Mesodermal cell (in vitro differentiated cells): Measurements from ENCODE around the gene SLC9A1.

Experiments
- H3K27ac ChIP-seq: 2 replicates; pipeline ENCODE4 v1.7.0; 2013; ENCODE audit warnings: mild to moderate bottlenecking, low read depth, low read length, moderate library complexity; ENCODE audit not compliant: severe bottlenecking
- H3K36me3 ChIP-seq: 2 replicates; pipeline ENCODE4 v1.7.1; 2013; ENCODE audit warnings: mild to moderate bottlenecking, low read length, moderate library complexity; ENCODE audit not compliant: control insufficient read depth, insufficient read depth
- H3K4me1 ChIP-seq: one replicate; pipeline ENCODE4 v1.7.1; 2013; ENCODE audit warnings: mild to moderate bottlenecking, low read length; ENCODE audit not compliant: insufficient read depth, control insufficient read depth, poor library complexity, severe bottlenecking
- H3K4me3 ChIP-seq: 2 replicates; pipeline ENCODE4 v1.7.0; 2013; ENCODE audit warnings: low read length, control low read depth, mild to moderate bottlenecking; ENCODE audit not compliant: insufficient read depth, poor library complexity, severe bottlenecking; ENCODE audit errors: extremely low read depth
- H3K9me3 ChIP-seq: 2 replicates; pipeline ENCODE4 v1.7.1; 2013; ENCODE audit warnings: mild to moderate bottlenecking, low read length, moderate library complexity; ENCODE audit not compliant: control insufficient read depth
- WGBS, 2 experiments: methylation state at CpG; one replicate each; pipeline ENCODE4 v1.1.5; 2013; ENCODE audit warnings: missing lambda C conversion rate in 2 of 2; ENCODE audit not compliant: insufficient coverage in 2 of 2; 5-methylcytosine and 5-hydroxymethylcytosine counted together

SLC9A1 gene

GRCh38 chr1:27117733-27118439 lies 37.0 kb downstream of the SLC9A1 start:
- H3K27ac ChIP-seq = peak overlapping the region; percentile 41
- H3K9me3 ChIP-seq = no peaks in the 10 kb centered on the region
- H3K4me1 ChIP-seq = peaks cover 38% of the 10 kb centered on the region
- no peak overlapping the region for H3K4me3 ChIP-seq
- H3K36me3 ChIP-seq = peaks cover 12% of the 10 kb centered on the region
- 93 to 100% methylated on average over 9 to 12 of the region's 12 CpGs for WGBS, 2 experiments

GRCh38 chr1:27116697-27117096 lies 38.2 kb downstream of the SLC9A1 start:
- no peak overlapping the region for H3K4me3 ChIP-seq
- peaks cover 43% of the 10 kb centered on the region for H3K4me1 ChIP-seq
- H3K27ac ChIP-seq = no peak overlapping the region
- H3K9me3 ChIP-seq = no peaks in the 10 kb centered on the region
- peaks cover 12% of the 10 kb centered on the region for H3K36me3 ChIP-seq

- 96% methylated on average over 3 of the region's 3 CpGs for WGBS, 2 experiments
- Histone ChIP-seq H3K4me3 (no peak overlapping the region), H3K27ac (no peak overlapping the region), H3K36me3 (peaks cover 12% of the 10 kb centered on the region), H3K4me1 (peaks cover 47% of the 10 kb centered on the region), H3K9me3 (no peaks in the 10 kb centered on the region)
These were observed 38.7 kb downstream of the SLC9A1 start for GRCh38 chr1:27116232-27116631.

GRCh38 chr1:27114546-27114945 lies 40.4 kb downstream of the SLC9A1 start:
- H3K9me3 ChIP-seq = no peaks in the 10 kb centered on the region
- H3K4me1 ChIP-seq = peaks cover 44% of the 10 kb centered on the region
- H3K4me3 ChIP-seq = no peak overlapping the region
- WGBS, 2 experiments = 90 to 91% methylated on average over 5 of the region's 5 CpGs
- no peak overlapping the region for H3K27ac ChIP-seq
- H3K36me3 ChIP-seq = peaks cover 20% of the 10 kb centered on the region

- 95 to 96% methylated on average over 19 to 21 of the region's 22 CpGs for WGBS, 2 experiments
These were observed 41.1 kb downstream of the SLC9A1 start for GRCh38 chr1:27113861-27114260.

GRCh38 chr1:27111626-27112573 lies 43.0 kb downstream of the SLC9A1 start:
- peaks cover 28% of the 10 kb centered on the region for H3K36me3 ChIP-seq
- H3K4me1 ChIP-seq = peaks cover 21% of the 10 kb centered on the region
- 80 to 100% methylated on average over 1 to 2 of the region's 5 CpGs for WGBS, 2 experiments
- H3K27ac ChIP-seq = peak overlapping the region; percentile 85
- H3K4me3 ChIP-seq = no peak overlapping the region
- no peaks in the 10 kb centered on the region for H3K9me3 ChIP-seq

More at GRCh38 chr1:27113861-27114260, 41.1 kb downstream of the SLC9A1 start:
- Histone ChIP-seq H3K27ac (no peak overlapping the region), H3K9me3 (no peaks in the 10 kb centered on the region), H3K4me3 (no peak overlapping the region), H3K4me1 (peaks cover 39% of the 10 kb centered on the region), H3K36me3 (peaks cover 25% of the 10 kb centered on the region)

- Histone ChIP-seq H3K4me3 (no peak overlapping the region), H3K36me3 (peaks cover 37% of the 10 kb centered on the region), H3K9me3 (no peaks in the 10 kb centered on the region), H3K27ac (no peak overlapping the region), H3K4me1 (peaks cover 20% of the 10 kb centered on the region)
- 94 to 99% methylated on average over 23 of the region's 23 CpGs for WGBS, 2 experiments
These were observed 45.7 kb downstream of the SLC9A1 start for GRCh38 chr1:27109103-27109822.

GRCh38 chr1:27108588-27108987 lies 46.3 kb downstream of the SLC9A1 start:
- H3K9me3 ChIP-seq = no peaks in the 10 kb centered on the region
- no peak overlapping the region for H3K27ac ChIP-seq
- 96% methylated on average over 6 to 7 of the region's 7 CpGs for WGBS, 2 experiments
- no peak overlapping the region for H3K4me3 ChIP-seq
- H3K4me1 ChIP-seq = peaks cover 20% of the 10 kb centered on the region
- peaks cover 30% of the 10 kb centered on the region for H3K36me3 ChIP-seq

GRCh38 chr1:27106561-27107323 lies 48.2 kb downstream of the SLC9A1 start:
- Histone ChIP-seq H3K4me3 (no peak overlapping the region), H3K4me1 (peaks cover 7% of the 10 kb centered on the region), H3K27ac (no peak overlapping the region), H3K9me3 (no peaks in the 10 kb centered on the region), H3K36me3 (peaks cover 30% of the 10 kb centered on the region)
- WGBS, 2 experiments = 90 to 96% methylated on average over 5 to 6 of the region's 7 CpGs

GRCh38 chr1:27105018-27105417 lies 49.9 kb downstream of the SLC9A1 start:
- peaks cover 4% of the 10 kb centered on the region for H3K4me1 ChIP-seq
- WGBS, 2 experiments = 92 to 100% methylated on average over 1 to 2 of the region's 2 CpGs
- H3K36me3 ChIP-seq = peaks cover 25% of the 10 kb centered on the region
- no peak overlapping the region for H3K27ac ChIP-seq
- no peak overlapping the region for H3K4me3 ChIP-seq
- no peaks in the 10 kb centered on the region for H3K9me3 ChIP-seq
